SH-SY5Y (cell line): ENCODE measurements around the gene MGST2.
A peak's percentile ranks its signal among the peaks of the same experiment; 100 is the strongest.

Source experiments
- GATA2 ChIP-seq: IDR thresholded peaks from 2 replicates; pipeline ENCODE4 v1.6.1; 2011; ENCODE audit warnings: mild to moderate bottlenecking, low read depth, low read length
- GATA3 ChIP-seq: IDR thresholded peaks from 2 replicates; pipeline ENCODE4 v1.6.1; 2011; ENCODE audit warnings: low read depth, mild to moderate bottlenecking, low read length, moderate library complexity

The MGST2 gene

DNA sequence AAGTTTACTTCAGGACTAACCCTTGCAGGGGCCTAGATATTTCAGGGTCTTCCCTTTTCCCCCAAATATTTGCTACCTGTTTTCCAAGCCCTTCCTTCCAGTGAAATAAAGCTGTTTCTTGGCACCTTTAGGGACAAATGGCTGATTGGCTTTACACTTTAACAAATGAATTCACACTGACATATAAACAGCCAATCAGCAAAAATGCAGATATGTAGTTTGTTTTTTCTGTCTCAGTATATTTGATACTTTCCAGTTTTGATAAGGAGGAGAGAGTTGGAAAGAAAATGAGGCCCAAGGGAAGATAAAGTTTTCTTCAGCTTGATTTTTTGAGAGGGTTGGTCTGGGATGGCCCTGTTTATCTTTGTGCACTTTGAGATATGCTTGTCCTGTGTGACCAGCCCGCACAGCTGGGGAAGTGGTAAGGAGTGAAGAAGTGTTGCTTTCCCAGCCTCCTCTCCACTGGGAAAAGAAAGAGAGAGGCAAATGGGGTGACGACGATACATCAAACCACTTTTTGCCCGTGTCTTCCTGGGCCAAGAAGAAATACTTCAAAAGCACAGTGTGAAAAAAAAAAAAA, 67.5 kb downstream of the MGST2 start:
- TF ChIP-seq GATA2 (no peak), GATA3 (no peak)

DNA sequence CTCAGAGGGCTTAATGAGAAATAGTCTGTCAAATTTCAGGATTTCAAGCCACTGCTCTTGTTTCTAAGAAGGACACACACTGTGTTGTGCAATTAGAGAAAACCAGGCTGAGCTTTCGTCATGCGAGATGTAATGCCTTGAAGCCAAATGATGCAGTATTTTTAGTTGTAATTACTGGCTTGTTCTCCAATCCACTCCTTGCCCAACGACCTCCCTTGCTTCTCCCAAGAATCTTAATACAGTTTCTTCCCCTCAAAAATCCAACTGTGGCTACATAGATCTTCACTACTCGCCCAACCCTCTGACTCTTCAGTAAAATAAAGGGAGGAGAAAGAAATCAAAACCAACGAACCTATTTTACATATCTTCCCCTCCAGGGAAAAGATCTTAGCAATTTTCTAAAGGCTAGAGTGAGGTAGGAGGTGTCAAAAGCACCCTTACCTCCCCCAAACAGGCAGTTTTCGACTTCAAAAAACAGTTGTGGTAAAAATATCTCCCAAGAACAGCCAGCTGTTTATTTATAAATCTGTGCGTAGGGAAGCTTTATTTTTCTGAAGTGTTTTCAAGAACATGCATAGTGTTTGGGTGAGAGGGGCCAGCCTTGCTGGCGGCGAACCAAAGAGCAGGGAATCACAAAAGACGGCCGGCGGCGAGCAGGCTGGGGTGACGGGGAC, 68.7 kb downstream of the MGST2 start:
- TF ChIP-seq GATA3 (no peak), GATA2 (no peak)

DNA sequence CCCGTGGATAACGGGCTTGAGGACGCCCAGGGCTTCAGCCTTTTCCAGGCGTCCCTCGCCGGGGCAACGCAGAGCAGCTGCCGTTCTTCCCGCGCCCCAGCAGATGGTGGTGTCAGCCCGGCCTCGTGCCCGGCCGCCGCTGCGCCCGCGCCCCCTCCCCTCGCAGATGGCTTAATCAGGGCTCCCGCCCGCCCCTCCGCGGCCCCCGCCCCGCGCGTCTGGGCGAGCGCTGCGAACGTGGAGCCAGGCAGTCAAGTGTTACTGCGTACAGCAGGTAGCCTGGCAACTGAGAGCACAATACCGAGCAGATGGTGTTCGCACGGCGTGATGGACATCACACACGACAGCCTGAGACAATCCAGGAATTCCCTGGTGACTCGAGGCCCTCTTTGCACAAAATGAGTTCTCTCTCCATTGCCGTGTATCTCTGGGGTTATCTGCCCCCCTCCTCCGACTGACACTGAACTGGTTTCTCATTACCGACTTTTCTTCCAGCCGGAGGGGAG, 69.3 kb downstream of the MGST2 start:
- TF ChIP-seq GATA2 (peak; percentile 93), GATA3 (peak; percentile 64; the same call in 1 of the 2 replicates)

DNA sequence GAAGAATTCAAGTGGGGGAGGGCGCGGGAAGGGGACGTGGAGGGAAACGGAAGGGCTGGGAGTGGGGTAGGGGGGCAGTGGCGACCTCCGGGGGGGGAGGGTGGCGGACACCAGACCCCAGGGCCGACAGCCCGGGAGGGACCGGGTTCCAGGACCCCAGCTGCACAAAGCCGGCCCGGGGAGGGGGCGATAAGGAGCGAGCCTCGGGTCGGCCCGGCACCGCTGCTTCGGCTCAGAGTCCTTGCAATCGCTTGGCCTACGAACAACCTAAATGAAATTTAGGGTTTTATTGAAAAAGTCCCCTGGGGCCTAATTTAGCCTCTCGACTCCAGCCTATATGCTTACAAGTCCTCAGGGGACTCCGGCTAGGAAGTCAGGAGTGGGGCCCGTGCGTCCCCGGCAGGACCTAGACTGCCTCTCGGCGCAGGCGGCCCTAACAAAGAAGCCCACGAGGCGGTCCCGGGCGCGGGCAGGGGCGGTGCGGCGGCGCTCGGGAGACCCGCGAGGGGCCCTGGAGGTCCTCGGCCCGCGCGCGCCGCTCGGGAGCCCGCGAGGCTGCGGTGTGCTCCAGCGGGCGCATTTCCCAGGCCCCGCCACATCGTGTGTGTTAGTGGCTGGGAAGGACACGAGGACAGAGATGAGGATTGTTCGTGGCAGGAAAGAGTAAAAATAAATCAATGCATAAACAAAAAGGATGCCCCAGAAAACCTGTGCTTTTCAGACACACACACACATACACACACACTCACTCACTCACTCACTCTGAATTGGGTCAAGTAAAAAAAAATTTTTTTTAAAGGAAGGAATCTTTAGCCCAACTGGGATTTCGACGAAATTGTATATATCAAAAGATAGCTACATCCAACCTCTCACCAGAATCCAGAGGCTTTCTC, 70.0 kb downstream of the MGST2 start:
- TF ChIP-seq GATA3 (no peak), GATA2 (no peak)

DNA sequence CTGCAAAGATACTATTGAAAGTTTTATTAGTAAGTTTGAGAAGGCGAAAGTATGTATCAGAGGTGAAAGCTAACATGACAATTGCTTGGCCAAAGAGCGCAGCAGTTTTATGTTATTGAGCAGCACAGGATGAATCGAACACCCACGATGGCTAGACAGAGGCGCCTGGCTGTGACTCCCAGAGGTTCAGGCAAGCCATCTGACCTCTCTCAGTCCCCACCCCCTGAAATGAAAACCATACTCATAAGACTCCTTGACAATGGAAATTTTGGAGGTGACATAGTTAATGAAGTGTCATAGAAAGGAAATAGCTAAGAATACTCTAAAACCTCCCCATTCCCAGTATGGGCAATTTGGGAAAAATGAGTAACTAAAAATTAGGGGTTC, 70.6 kb downstream of the MGST2 start:
- TF ChIP-seq GATA2, result no peak
- no peak for TF ChIP-seq GATA3

DNA sequence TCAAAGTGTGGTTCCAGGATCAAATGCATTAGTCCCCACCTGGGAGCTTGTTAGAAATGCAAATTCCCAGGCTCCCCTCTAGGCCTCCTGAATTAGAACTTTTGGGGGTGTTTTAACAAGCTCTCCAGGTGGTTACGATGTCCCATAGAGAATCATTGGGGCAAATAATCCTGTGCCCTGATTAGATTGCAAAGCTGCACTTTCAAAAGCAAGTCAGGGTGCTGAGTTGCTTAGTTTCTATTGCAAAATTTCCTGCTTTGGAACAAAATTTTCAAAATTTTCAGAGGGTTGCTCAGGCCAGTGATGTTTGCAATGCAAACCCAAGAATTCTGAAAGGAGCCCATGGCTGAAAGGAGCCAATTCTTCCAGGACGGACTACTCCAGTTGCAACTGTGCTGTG, 71.0 kb downstream of the MGST2 start:
- no peak for TF ChIP-seq GATA2
- no peak for TF ChIP-seq GATA3

DNA sequence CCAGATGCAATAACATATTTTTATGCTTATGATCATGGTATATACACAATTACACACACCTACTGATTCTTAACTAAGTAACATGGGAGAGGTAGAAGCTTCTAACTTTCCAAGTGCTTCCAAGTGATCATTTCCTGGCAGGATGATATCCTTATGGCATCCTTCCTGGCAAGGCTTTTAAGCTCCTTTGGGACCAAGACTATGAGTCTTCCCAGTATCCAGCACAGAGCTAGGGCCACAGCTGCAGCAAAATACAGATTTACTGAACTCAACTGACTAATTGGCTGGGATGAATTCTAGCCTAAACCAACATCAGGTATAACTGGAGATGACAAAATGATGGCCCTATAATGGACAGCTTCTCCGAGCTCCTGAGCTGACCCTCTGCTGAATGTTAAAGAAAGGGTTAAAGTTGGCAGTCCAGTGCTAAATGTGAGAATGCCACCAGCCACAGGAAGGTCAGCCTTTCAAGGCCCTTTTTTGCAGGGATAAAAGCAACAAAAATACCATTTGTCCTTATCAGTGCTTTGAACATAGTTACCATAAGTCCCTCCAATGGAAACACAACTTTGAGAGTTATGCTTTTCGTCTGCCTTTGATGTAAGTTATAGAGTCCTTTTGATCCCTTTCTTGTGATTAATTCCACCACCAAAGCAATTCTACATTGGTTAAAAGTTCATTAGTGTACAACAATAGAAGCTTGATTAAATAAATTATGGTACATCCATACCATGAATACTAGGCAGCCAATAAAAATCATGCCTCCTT, 73.4 kb downstream of the MGST2 start:
- TF ChIP-seq GATA2, result no peak
- no peak for TF ChIP-seq GATA3

DNA sequence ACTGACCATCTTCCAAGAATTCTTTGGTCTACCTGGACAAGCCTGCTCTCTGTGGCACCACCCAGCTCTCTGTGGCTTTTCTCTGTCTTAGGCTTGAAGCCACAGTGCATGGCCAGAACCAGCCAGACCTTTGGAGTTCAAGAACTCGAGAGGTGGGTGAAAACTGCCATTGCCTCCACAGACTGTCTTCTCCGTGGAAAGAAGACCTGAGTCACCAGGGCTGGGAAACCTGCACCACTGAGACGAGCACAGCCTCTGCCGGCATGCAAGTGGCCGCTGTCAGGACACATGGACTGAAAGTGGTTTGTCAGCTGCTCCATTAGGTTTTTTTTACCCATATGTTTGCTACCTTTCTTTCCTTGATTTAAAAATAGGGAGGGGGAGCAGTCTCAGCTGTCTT, 74.5 kb downstream of the MGST2 start:
- no peak for TF ChIP-seq GATA2
- no peak for TF ChIP-seq GATA3

DNA sequence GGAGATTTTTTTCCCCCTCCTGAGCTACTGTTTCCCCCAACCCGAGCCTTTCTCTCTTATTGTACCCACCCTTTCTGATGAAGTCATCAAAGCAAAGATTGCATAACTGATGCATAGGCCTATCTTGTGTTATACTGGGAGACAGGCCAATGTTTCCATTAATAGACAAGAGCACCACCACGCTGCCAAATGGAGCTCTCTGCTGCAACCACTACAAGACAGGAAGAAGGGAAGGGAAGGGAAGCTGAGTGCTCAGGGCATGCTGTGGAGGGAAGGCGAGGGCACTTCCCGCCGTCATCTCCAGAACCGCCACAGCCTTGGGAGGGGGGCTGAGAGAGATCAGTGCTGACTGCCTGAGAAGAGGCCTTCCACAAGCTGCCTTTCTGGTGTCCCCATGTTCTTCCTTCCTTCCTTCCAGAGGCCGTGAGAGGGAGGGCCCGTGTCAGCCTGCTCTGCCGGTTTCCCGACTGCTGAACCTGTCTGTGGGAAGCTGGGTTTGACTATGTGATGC, 75.0 kb downstream of the MGST2 start:
- no peak for TF ChIP-seq GATA3
- TF ChIP-seq GATA2, result peak; percentile 49; the same call in 1 of the 2 replicates

DNA sequence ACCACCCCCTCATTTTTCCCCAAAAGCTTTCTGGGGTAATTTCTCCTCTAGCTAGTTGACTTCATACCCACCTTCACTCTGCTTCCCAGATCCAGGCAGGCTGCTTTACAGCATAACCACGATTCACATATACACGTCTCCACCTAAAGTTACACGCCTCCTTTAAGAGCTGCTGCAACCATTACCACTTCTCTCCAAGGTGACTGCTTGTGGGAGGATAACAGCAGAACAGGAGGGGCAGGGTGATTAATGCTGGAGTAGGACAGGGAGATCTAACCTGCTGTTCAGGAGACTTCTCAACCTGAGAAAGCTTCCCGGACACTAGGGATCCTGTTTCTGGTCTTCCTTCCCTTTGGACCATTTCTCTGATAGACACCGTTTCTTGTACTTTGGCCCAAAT, 77.4 kb downstream of the MGST2 start:
- TF ChIP-seq GATA2, result no peak
- TF ChIP-seq GATA3, result no peak

DNA sequence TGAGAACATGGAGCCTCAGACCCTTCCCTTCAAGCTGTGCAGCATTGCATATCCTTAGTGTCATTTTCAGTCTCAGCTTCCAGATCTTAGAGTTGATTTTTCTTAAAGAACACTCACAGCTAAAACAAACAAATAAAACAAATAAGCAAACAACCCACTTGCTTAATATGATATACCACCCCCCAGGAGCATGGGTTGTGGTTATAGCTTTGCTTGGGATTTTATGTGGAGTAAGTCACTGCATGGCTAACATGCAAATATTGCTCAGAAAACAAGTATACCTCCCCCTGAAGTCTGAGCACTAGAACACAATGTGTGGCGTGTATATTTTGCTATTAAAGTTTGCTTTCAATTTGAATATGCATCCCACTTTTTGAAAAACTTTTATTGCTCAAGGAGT, 78.6 kb downstream of the MGST2 start:
- TF ChIP-seq GATA2 (no peak), GATA3 (no peak)

DNA sequence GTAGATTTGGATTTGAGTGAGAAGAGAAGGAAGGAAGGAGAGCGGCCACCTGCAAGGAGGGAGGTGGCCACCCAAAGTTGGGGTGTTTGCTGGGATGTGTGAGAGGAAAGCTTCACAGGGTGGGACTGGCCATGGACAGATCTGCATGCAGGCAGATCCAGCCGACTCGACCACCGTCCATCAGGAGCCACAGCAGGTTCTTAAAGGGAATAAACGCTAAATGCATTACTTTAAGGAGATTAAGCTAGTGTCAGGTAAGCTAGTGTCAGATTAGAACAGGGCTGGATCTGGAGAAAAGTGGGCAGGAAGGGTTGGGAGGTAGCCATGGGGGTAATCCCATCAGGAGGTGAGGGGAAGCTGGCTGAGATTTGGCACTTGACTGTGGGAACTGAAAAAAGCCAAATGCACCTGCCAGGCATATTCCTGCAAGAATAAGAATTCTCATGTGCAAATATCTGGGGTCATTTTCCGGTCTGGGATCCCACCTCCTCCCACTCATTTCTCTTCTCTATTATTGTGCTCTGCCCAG, 79.6 kb downstream of the MGST2 start:
- no peak for TF ChIP-seq GATA3
- TF ChIP-seq GATA2, result no peak

DNA sequence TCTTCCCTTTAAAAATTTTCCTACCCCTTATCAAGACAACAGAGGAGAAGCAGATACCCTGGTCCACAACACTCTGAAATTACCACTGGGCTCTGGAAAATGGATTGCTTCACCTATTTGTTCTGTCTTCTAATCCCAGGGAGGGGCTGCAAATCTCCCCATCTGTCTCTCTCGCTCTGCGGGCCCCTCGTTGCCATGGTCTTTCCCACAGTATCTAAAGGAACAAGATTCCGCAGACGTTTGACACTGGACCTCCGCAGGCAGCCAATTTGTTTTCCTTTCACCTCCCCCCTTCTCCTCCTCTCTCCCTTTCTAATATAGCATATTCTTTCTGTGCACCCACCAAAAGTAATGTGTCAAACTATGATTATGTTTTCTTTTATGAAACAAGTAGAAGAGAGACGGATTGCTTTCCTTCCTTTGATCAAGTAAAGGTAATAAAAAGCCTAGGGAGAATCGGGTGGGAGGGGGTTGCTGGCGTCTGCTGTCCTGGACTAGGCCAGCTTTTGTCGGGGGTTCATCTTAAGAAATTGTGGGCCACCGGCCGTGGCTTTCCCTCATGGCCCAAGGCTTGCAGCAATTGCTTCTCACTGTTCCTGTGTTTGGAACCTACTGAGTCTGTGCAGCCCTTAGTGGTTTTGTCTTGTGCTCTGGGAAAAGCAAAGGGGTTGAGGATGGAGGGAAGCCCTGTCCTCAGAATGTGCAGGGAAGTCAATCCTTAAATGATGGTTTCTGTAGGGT, 81.0 kb downstream of the MGST2 start:
- TF ChIP-seq GATA3 (no peak), GATA2 (no peak)
